Neural crest cell (in vitro differentiated cells): Measurements from ENCODE around the gene MSANTD3. TPM values are rescaled to one million over a fixed set of nuclear protein-coding genes. Genes with fewer than 3 reads are reported as not detected.
A peak's percentile ranks its signal among the peaks of the same experiment; 100 is the strongest.
"Not testable (repeated sequence)": the region's sequence is repeated elsewhere in the genome, so short reads cannot be mapped to it uniquely, and the experiment has no call there.

Experiments used
- DNase-seq: peaks from one replicate; pipeline ENCODE4 v3.0.0; 2021; ENCODE audit warnings: low read depth, mixed read lengths, low spot score
- H3K27ac Mint-ChIP-seq: one replicate; pipeline ENCODE4 v1.8.0; 2021; ENCODE audit warnings: mild to moderate bottlenecking, mixed read lengths; ENCODE audit not compliant: unreplicated experiment
- H3K27me3 Mint-ChIP-seq: 2 replicates; pipeline ENCODE4 v1.8.0; 2021; ENCODE audit warnings: low read depth, mild to moderate bottlenecking, mixed read lengths
- H3K36me3 Mint-ChIP-seq: 2 replicates; pipeline ENCODE4 v1.8.0; 2021; ENCODE audit warnings: low read depth, mild to moderate bottlenecking, mixed read lengths
- H3K4me1 Mint-ChIP-seq: 2 replicates; pipeline ENCODE4 v1.8.0; 2021; ENCODE audit warnings: mixed read lengths
- H3K4me3 Mint-ChIP-seq: one replicate; pipeline ENCODE4 v1.8.0; 2021; ENCODE audit warnings: mild to moderate bottlenecking, mixed read lengths
- H3K9me3 Mint-ChIP-seq: 2 replicates; pipeline ENCODE4 v1.8.0; 2021; ENCODE audit warnings: mixed read lengths
- CTCF ChIP-seq: fragments of 200-600 bp; sonication (generic); conservative IDR thresholded peaks from 2 replicates; pipeline ENCODE4 v1.5.0; 2021; ENCODE audit warnings: antibody characterized with exemption, mild to moderate bottlenecking
- long read RNA-seq: library from polyadenylated mRNA; unstranded; transcript quantifications from one replicate; pipeline ENCODE4 v2.0.0, GENCODE V29; 2020
- total RNA-seq: library from RNA; stranded (reverse); gene quantifications from 2 replicates; pipeline ENCODE4 v1.2.1, GENCODE V29; 2021

Gene MSANTD3
- total RNA-seq: 44.6 and 50.1 TPM in 2 replicates
- long read RNA-seq, transcript MSANTD3-203 (3 exons, 1,362 nt): major isoform, 15 of 24 reads
- long read RNA-seq, partial matches to known transcripts: 2 of 24 reads
- long read RNA-seq, other reads (novel, unspliced or antisense): 4 of 24 reads

- Mint-ChIP-seq H3K27ac (peak within 1 kb of the TSS; percentile 98), H3K27me3 (no peaks in the 10 kb centered on the region), H3K4me1 (peaks cover 44% of the 10 kb centered on the region), H3K4me3 (peak within 1 kb of the TSS; percentile 98), H3K9me3 (no peaks in the 10 kb centered on the region), H3K36me3 (peaks cover 8% of the 10 kb centered on the region)
- peak; percentile 16 for TF ChIP-seq CTCF
- peak; percentile 48 for DNase-seq
Observed at GRCh38 chr9:100426530-100427365, at the start of gene MSANTD3. Gene MSANTD3 (plus strand): TSS chr9:100427143. CDS start chr9:100441939, 14,796 bp downstream.

GRCh38 chr9:100379862-100380261, 47.1 kb upstream of the MSANTD3 start:
- DNase-seq: no peak
- Mint-ChIP-seq H3K36me3 (peaks cover 13% of the 10 kb centered on the region), H3K4me3 (no peak overlapping the region), H3K9me3 (peaks cover 5% of the 10 kb centered on the region), H3K4me1 (no peaks in the 10 kb centered on the region), H3K27me3 (no peaks in the 10 kb centered on the region), H3K27ac (no peak overlapping the region)
- TF ChIP-seq CTCF: no peak

- not testable (repeated sequence) for H3K9me3 Mint-ChIP-seq, DNase-seq, H3K4me1 Mint-ChIP-seq, H3K27ac Mint-ChIP-seq, H3K4me3 Mint-ChIP-seq, H3K27me3 Mint-ChIP-seq
- H3K36me3 Mint-ChIP-seq: peaks cover 12% of the 10 kb centered on the region
Observed at GRCh38 chr9:100392989-100393388, 34.0 kb upstream of the MSANTD3 start.

- Mint-ChIP-seq H3K9me3 (peaks cover 6% of the 10 kb centered on the region), H3K4me3 (no peak overlapping the region), H3K27me3 (no peaks in the 10 kb centered on the region), H3K36me3 (peaks cover 12% of the 10 kb centered on the region), H3K4me1 (no peaks in the 10 kb centered on the region), H3K27ac (no peak overlapping the region)
- no peak for TF ChIP-seq CTCF
- DNase-seq: no peak
Observed at GRCh38 chr9:100394032-100394695, 32.8 kb upstream of the MSANTD3 start.

GRCh38 chr9:100394816-100395215, 32.1 kb upstream of the MSANTD3 start:
- Mint-ChIP-seq H3K9me3 (peaks cover 6% of the 10 kb centered on the region), H3K36me3 (peaks cover 12% of the 10 kb centered on the region), H3K4me3 (no peak overlapping the region), H3K27ac (no peak overlapping the region), H3K27me3 (no peaks in the 10 kb centered on the region), H3K4me1 (no peaks in the 10 kb centered on the region)
- no peak for DNase-seq
- no peak for TF ChIP-seq CTCF
